HUES48 (cell line): ENCODE measurements around the gene HTR1D.
"Not testable (repeated sequence)": the region's sequence is repeated elsewhere in the genome, so short reads cannot be mapped to it uniquely, and the experiment has no call there.

Experiments
- H3K27ac ChIP-seq: one replicate; pipeline ENCODE4 v1.7.0; 2013; ENCODE audit warnings: low read depth, low read length, inconsistent platforms
- H3K27me3 ChIP-seq: 2 replicates; pipeline ENCODE4 v1.6.1; 2013; ENCODE audit warnings: mild to moderate bottlenecking, low read length; ENCODE audit not compliant: control insufficient read depth, insufficient read depth
- H3K36me3 ChIP-seq: 2 replicates; pipeline ENCODE4 v1.6.1; 2013; ENCODE audit warnings: low read length; ENCODE audit not compliant: control insufficient read depth, insufficient read depth
- H3K4me1 ChIP-seq: 2 replicates; pipeline ENCODE4 v1.6.1; 2013; ENCODE audit warnings: mild to moderate bottlenecking, low read length; ENCODE audit not compliant: control insufficient read depth, insufficient read depth
- H3K4me3 ChIP-seq: 2 replicates; pipeline ENCODE4 v1.5.1; 2013; ENCODE audit warnings: mild to moderate bottlenecking, low read depth, low read length
- H3K9ac ChIP-seq: 2 replicates; pipeline ENCODE4 v1.6.1; 2013; ENCODE audit warnings: mild to moderate bottlenecking, low read depth, low read length, moderate library complexity
- H3K9me3 ChIP-seq: 2 replicates; pipeline ENCODE4 v1.6.1; 2013; ENCODE audit warnings: low read length; ENCODE audit not compliant: control insufficient read depth, insufficient read depth

HTR1D gene

GRCh38 chr1:23215751-23216449 lies 1.4 kb downstream of the HTR1D start:
- H3K27ac ChIP-seq = no peak overlapping the region
- no peak overlapping the region for H3K9ac ChIP-seq
- H3K36me3 ChIP-seq = peaks cover 9% of the 10 kb centered on the region; the same call in 1 of the 2 replicates
- peaks cover 8% of the 10 kb centered on the region for H3K27me3 ChIP-seq
- peaks cover 18% of the 10 kb centered on the region for H3K4me1 ChIP-seq
- H3K4me3 ChIP-seq = peak overlapping the region; percentile 85
- H3K9me3 ChIP-seq = no peaks in the 10 kb centered on the region

DNA sequence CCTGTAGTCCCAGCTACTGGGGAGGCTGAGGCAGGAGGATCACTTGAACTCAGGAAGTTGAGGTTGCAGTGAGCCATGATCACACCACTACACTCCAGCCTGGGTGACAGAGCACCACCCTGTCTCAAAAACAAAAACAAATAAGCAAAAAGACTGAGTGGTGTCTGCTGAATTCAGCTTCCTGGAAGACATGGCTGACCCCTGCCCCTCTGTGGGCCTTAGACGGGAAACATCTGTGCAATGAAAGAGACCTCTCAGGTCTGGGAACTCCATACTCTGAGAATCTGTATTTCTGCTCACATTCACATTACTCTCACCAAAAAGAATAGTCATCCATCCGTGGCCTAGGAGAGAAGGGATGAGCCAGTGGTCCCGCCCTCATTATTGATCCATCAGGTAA lies 2.0 kb downstream of the HTR1D start:
- H3K9me3 ChIP-seq = no peaks in the 10 kb centered on the region
- peaks cover 18% of the 10 kb centered on the region for H3K4me1 ChIP-seq
- H3K4me3 ChIP-seq = 0 out of 2 replicates have a peak overlapping the region, but pooled peaks have one; percentile 85
- peaks cover 8% of the 10 kb centered on the region for H3K27me3 ChIP-seq
- no peak overlapping the region for H3K27ac ChIP-seq
- no peak overlapping the region for H3K9ac ChIP-seq
- H3K36me3 ChIP-seq = peaks cover 9% of the 10 kb centered on the region; the same call in 1 of the 2 replicates

GRCh38 chr1:23214640-23215039 lies 2.7 kb downstream of the HTR1D start:
- Histone ChIP-seq H3K36me3 (peaks cover 9% of the 10 kb centered on the region; the same call in 1 of the 2 replicates), H3K9me3 (no peaks in the 10 kb centered on the region), H3K9ac (no peak overlapping the region), H3K4me1 (peaks cover 18% of the 10 kb centered on the region), H3K4me3 (no peak overlapping the region), H3K27ac (no peak overlapping the region), H3K27me3 (peaks cover 8% of the 10 kb centered on the region)

DNA sequence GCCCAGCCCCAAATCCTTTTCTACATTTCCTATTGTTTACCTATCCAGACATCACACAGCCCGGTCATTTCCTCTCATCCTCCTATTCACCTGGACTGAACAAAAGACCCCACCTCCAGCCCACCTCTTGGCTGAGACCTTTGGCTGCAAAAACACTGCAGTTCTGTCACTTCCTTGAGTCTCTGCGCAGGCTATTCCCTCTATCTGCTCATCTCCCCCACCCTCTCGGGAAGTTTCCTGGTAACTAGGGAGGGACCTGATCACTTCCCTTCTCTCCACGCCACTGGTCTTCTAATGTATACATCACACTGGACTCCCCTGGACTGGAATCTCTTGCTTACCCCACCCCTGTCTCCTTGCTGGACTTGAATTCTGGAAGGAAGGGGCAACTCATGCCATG lies 5.3 kb downstream of the HTR1D start:
- no peak overlapping the region for H3K27ac ChIP-seq
- no peak overlapping the region for H3K4me3 ChIP-seq
- peaks cover 9% of the 10 kb centered on the region for H3K36me3 ChIP-seq
- H3K9ac ChIP-seq = no peak overlapping the region
- H3K9me3 ChIP-seq = no peaks in the 10 kb centered on the region
- H3K4me1 ChIP-seq = peaks cover 23% of the 10 kb centered on the region
- H3K27me3 ChIP-seq = no peaks in the 10 kb centered on the region

DNA sequence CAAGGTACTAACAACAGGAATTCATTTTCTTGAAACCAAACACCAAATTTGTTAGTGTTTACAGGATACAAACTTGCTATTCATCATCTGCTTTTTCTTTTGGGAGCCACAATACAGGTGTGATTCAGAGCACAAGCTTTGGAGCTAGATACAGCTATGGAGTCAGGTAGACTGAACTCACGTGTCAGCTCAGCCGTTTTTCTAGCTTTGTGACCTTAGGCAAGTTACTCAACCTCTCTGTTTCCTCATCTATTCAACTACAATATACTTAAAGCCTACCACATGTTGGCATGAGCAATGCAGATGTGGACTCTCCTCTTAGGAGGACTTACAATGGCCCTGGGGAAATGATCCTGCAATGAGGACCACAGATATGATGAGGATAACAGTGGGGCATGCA lies 6.3 kb downstream of the HTR1D start:
- H3K36me3 ChIP-seq = peaks cover 18% of the 10 kb centered on the region
- peaks cover 17% of the 10 kb centered on the region for H3K4me1 ChIP-seq
- no peak overlapping the region for H3K4me3 ChIP-seq
- no peak overlapping the region for H3K9ac ChIP-seq
- H3K27ac ChIP-seq = no peak overlapping the region
- no peaks in the 10 kb centered on the region for H3K9me3 ChIP-seq
- H3K27me3 ChIP-seq = no peaks in the 10 kb centered on the region

DNA sequence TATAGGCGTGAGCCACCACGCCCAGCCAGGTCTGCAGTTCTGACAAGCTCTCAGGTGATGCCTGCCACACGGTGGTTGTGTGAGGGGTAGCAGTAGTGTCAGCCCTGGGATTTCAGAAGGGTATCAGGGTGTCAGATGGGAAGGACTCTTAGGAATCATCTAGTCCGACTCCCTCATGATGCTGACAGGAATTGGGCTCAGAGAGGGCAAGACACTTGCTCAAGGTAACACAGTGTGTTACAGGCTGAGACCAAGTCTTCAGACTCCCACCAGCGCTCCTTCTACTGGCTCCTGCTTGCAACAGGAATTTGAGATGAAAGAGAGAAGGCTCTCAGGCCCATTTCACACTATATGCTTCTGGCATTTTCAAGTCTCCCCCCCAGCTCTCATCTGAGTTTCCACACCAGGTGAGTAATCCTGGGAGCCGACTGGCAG lies 6.9 kb downstream of the HTR1D start:
- peaks cover 11% of the 10 kb centered on the region; the same call in 1 of the 2 replicates for H3K4me1 ChIP-seq
- H3K4me3 ChIP-seq = no peak overlapping the region
- peaks cover 18% of the 10 kb centered on the region for H3K36me3 ChIP-seq
- H3K27me3 ChIP-seq = no peaks in the 10 kb centered on the region
- H3K9ac ChIP-seq = no peak overlapping the region
- H3K9me3 ChIP-seq = no peaks in the 10 kb centered on the region
- H3K27ac ChIP-seq = no peak overlapping the region

DNA sequence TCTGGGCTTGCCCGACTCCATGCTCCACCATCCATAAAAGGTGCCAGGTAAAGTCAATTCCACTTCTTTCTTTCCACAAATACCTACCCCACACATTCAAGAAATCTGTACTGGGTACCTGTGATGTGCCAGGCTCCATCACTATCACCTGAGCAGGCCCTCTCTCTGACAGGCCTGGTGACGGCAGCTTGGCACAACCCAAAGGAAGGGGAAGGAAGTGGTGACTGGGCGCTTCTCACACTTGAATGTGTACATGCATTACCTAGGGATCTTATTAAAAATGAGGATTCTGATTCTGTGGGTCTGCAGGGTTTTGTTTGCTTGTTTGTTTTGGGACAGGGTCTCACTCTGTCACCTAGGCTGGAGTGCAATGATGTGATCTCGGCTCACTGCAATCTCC lies 7.5 kb downstream of the HTR1D start:
- no peaks in the 10 kb centered on the region for H3K27me3 ChIP-seq

GRCh38 chr1:23208527-23208926 lies 8.8 kb downstream of the HTR1D start:
- H3K4me1 ChIP-seq = peaks cover 6% of the 10 kb centered on the region; the same call in 1 of the 2 replicates
- peaks cover 21% of the 10 kb centered on the region for H3K36me3 ChIP-seq
- H3K27me3 ChIP-seq = no peaks in the 10 kb centered on the region
- H3K27ac ChIP-seq = no peak overlapping the region
- H3K9me3 ChIP-seq = no peaks in the 10 kb centered on the region
- H3K9ac ChIP-seq = no peak overlapping the region
- no peak overlapping the region for H3K4me3 ChIP-seq

More for the DNA sequence above, 7.5 kb downstream of the HTR1D start:
- no peak overlapping the region for H3K27ac ChIP-seq
- no peak overlapping the region for H3K9ac ChIP-seq
- peaks cover 9% of the 10 kb centered on the region; the same call in 1 of the 2 replicates for H3K4me1 ChIP-seq
- no peaks in the 10 kb centered on the region for H3K9me3 ChIP-seq
- H3K36me3 ChIP-seq = peaks cover 18% of the 10 kb centered on the region
- no peak overlapping the region for H3K4me3 ChIP-seq

DNA sequence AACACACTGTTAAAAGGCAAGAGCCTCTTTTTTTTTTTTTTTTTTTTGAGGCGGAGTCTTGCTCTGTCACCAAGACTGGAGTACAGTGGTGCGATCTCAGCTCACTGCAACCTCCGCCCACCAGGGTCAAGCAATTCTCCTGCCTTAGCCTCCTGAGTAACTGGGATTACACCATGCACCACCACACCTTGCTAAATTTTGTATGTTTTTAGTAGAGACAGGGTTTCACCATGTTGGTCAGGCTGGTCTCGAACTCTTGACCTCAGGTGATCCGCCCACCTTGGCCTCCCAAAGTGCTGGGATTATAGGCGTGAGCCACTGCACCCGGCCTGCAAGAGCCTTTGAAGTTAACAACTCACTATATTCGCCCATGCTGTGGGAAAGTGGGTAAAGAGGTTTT lies 9.6 kb downstream of the HTR1D start:
- not testable (repeated sequence) for H3K9me3 ChIP-seq, H3K4me1 ChIP-seq, H3K4me3 ChIP-seq, H3K27me3 ChIP-seq, H3K9ac ChIP-seq, H3K27ac ChIP-seq
- H3K36me3 ChIP-seq = peaks cover 18% of the 10 kb centered on the region

GRCh38 chr1:23202263-23202749 lies 15.0 kb downstream of the HTR1D start:
- Histone ChIP-seq H3K36me3 (peaks cover 15% of the 10 kb centered on the region), H3K4me3 (no peak overlapping the region), H3K4me1 (peaks cover under 1% of the 10 kb centered on the region; the same call in 1 of the 2 replicates), H3K9ac (no peak overlapping the region), H3K27ac (no peak overlapping the region), H3K9me3 (no peaks in the 10 kb centered on the region), H3K27me3 (no peaks in the 10 kb centered on the region)

DNA sequence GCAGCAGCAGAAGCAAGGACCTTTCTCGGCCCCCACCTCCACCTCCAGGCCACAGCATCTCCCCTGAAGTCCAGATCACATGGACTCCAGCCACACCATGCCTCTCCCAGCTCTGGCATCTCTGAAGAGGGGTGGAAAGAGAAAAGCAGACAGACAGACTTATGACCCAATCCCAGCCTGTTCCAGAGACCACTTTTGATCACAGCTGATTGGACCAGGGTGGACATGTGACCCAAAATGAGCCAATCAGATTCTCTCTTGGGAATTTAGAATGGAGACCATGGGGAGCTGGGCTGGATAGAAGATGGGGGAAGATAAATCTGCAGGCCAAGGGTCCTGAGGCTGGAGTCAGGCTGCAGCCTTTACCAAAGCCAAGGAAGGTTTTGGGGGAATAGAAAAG lies 16.4 kb downstream of the HTR1D start:
- Histone ChIP-seq H3K4me3 (no peak overlapping the region), H3K9me3 (no peaks in the 10 kb centered on the region), H3K27ac (no peak overlapping the region), H3K9ac (no peak overlapping the region), H3K27me3 (no peaks in the 10 kb centered on the region), H3K36me3 (peaks cover 6% of the 10 kb centered on the region; the same call in 1 of the 2 replicates), H3K4me1 (peaks cover 2% of the 10 kb centered on the region; the same call in 1 of the 2 replicates)
